ENCODE measurements around the gene ANXA2.
"Not testable (repeated sequence)": the region's sequence is repeated elsewhere in the genome, so short reads cannot be mapped to it uniquely, and the experiment has no call there.

ANXA2 gene

GRCh38 chr15:60416484-60416883 is 18.7 kb upstream of the ANXA2 start:
- Histone ChIP-seq H3K4me1 (ENCODE audit: low read length) (no peaks in the 10 kb centered on the region), H3K36me3 (replicated peaks; ENCODE audit: low read depth, low read length) (peaks cover 3% of the 10 kb centered on the region), H3K9me3 (ENCODE audit: insufficient read depth, low read length) (no peaks in the 10 kb centered on the region), H4K20me1 (ENCODE audit: insufficient read depth, low read length) (no peaks in the 10 kb centered on the region), H3K27me3 (ENCODE audit: low read depth, low read length) (no peaks in the 10 kb centered on the region), H2AFZ (ENCODE audit: low read depth, low read length) (no peak overlapping the region), H3K9ac (ENCODE audit: low read length) (no peak overlapping the region), H3K79me2 (ENCODE audit: low read length) (no peaks in the 10 kb centered on the region), H3K4me3 (ENCODE audit: low read length) (no peak overlapping the region), H3K4me2 (ENCODE audit: low read length) (no peak overlapping the region), H3K27ac (ENCODE audit: low read length) (no peak overlapping the region)
- no peak for TF ChIP-seq EZH2phosphoT487 (IDR thresholded peaks at IDR 0.05; ENCODE audit: low read depth)
- no peak for TF ChIP-seq CTCF (IDR thresholded peaks at IDR 0.05; ENCODE audit: low read depth, low read length)

- Histone ChIP-seq H4K20me1 (ENCODE audit: insufficient read depth, low read length) (no peaks in the 10 kb centered on the region), H3K9me3 (ENCODE audit: insufficient read depth, low read length) (no peaks in the 10 kb centered on the region), H3K4me2 (ENCODE audit: low read length) (no peak overlapping the region), H3K36me3 (replicated peaks; ENCODE audit: low read depth, low read length) (peaks cover under 1% of the 10 kb centered on the region), H3K79me2 (ENCODE audit: low read length) (no peaks in the 10 kb centered on the region), H3K27me3 (ENCODE audit: low read depth, low read length) (no peaks in the 10 kb centered on the region), H3K27ac (ENCODE audit: low read length) (no peak overlapping the region), H3K4me1 (ENCODE audit: low read length) (no peaks in the 10 kb centered on the region), H3K4me3 (ENCODE audit: low read length) (no peak overlapping the region), H2AFZ (ENCODE audit: low read depth, low read length) (no peak overlapping the region), H3K9ac (ENCODE audit: low read length) (no peak overlapping the region)
- TF ChIP-seq CTCF (IDR thresholded peaks at IDR 0.05; ENCODE audit: low read depth, low read length) (no peak), EZH2phosphoT487 (IDR thresholded peaks at IDR 0.05; ENCODE audit: low read depth) (no peak)
These were observed 16.4 kb upstream of the ANXA2 start for GRCh38 chr15:60414016-60414682.

DNA sequence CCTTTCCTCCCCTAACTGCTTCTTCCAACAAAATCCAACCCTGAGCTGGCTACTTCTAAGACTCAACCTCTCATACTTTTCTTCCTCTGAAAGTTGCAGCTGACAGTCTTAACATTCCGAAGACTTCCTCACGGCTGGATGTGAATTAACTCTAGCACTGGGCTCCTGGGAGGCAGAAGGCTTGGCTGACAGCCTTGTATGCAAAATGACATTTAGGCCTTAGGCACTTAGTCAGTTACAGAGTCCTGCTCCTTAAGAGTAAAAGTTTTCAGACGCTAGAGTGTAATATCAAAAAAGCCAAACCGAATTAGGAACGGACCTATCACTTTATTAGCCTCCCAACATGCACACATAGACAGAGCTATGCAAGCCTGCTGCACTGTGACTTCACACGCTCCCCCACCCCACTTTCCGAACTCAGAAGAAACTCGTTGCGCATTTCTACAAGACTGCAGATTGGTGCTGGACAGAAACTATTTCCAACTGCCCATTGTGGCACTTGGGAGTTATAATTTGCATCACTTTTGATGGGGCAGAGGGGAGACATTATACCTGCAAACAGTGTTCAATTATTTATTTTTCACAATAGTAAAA is 15.5 kb upstream of the ANXA2 start:
- no peaks in the 10 kb centered on the region for H4K20me1 ChIP-seq (ENCODE audit: insufficient read depth, low read length)
- no peak overlapping the region for H2AFZ ChIP-seq (ENCODE audit: low read depth, low read length)
- peaks cover 8% of the 10 kb centered on the region for H3K4me1 ChIP-seq (ENCODE audit: low read length)
- no peak overlapping the region for H3K4me2 ChIP-seq (ENCODE audit: low read length)
- H3K27ac ChIP-seq (ENCODE audit: low read length), result no peak overlapping the region
- H3K79me2 ChIP-seq (ENCODE audit: low read length), result no peaks in the 10 kb centered on the region
- no peaks in the 10 kb centered on the region for H3K36me3 ChIP-seq (replicated peaks; ENCODE audit: low read depth, low read length)
- no peaks in the 10 kb centered on the region for H3K27me3 ChIP-seq (ENCODE audit: low read depth, low read length)
- TF ChIP-seq EZH2phosphoT487 (IDR thresholded peaks at IDR 0.05; ENCODE audit: low read depth), result no peak
- TF ChIP-seq CTCF (IDR thresholded peaks at IDR 0.05; ENCODE audit: low read depth, low read length), result no peak
- H3K9me3 ChIP-seq (ENCODE audit: insufficient read depth, low read length), result no peaks in the 10 kb centered on the region
- H3K4me3 ChIP-seq (ENCODE audit: low read length), result no peak overlapping the region
- no peak overlapping the region for H3K9ac ChIP-seq (ENCODE audit: low read length)

DNA sequence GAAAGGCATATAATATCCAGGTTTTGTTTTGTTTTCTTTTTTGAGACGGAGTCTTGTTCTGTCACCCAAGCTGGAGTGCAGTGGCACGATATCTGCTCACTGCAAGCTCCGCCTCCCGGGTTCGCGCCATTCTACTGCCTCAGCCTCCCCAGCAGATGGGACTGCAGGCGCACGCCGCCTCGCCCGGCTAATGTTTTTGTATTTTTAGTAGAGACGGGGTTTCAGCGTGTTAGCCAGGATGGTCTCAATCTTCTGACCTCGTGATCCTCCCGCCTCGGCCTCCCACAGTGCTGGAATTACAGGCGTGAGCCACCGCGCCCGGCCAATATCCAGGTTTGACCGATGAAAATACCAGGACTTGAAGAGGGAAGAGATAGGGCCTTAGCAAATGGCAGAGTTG is 15.0 kb upstream of the ANXA2 start:
- not testable (repeated sequence) for H3K9me3 ChIP-seq (ENCODE audit: insufficient read depth, low read length); H3K9ac ChIP-seq (ENCODE audit: low read length); H3K27ac ChIP-seq (ENCODE audit: low read length); H3K79me2 ChIP-seq (ENCODE audit: low read length); H3K27me3 ChIP-seq (ENCODE audit: low read depth, low read length); H4K20me1 ChIP-seq (ENCODE audit: insufficient read depth, low read length); H3K36me3 ChIP-seq (replicated peaks; ENCODE audit: low read depth, low read length); H2AFZ ChIP-seq (ENCODE audit: low read depth, low read length); H3K4me3 ChIP-seq (ENCODE audit: low read length); H3K4me2 ChIP-seq (ENCODE audit: low read length)
- H3K4me1 ChIP-seq (ENCODE audit: low read length), result peaks cover 10% of the 10 kb centered on the region

Measured in OCI-LY3 (cell line).